Erythroblast (primary cell): ENCODE measurements around the gene RNF167.
"Not testable (repeated sequence)": the region's sequence is repeated elsewhere in the genome, so short reads cannot be mapped to it uniquely, and the experiment has no call there.

Experiments
- DNase-seq, 2 experiments: peaks; one replicate each; lab custom pipeline; 2025; lab: John Stamatoyannopoulos, UW
- GATA1 ChIP-seq: IDR thresholded peaks from 2 replicates; pipeline ENCODE4 v1.6.1; 2011; ENCODE audit warnings: low read depth, mild to moderate bottlenecking, control low read depth, low read length, moderate library complexity
- POLR2A ChIP-seq: IDR thresholded peaks from 2 replicates; pipeline ENCODE4 v1.6.1; 2011; ENCODE audit warnings: mild to moderate bottlenecking, low read length

The RNF167 gene

DNA sequence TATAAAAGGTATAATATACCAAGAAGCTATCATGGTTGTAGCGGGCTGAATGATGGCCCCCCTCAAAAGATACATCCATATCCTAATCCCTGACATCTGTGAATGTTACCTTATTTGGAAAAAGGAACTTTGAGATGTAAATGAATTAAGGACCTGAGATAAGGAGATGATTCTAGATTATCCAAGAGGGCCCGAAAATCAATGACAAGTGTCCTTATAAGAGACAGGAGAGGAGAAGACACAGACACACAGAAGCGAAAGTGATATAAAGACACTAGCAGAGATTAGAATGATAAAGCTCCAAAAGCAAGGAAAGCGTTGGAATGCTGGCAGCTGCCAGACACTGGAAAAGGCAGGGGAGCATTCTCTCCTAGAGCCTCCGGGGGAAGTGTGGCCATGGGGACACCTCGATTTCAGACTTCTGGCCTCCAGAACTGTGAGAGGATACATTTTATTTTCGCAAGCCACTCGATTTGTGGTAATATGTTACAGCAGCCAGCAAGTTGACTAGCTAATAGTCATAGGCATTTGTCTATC is 20.5 kb upstream of the RNF167 start:
- no peak for TF ChIP-seq POLR2A
- no peak for TF ChIP-seq GATA1
- no peak for DNase-seq

- TF ChIP-seq GATA1: no peak
- no peak for TF ChIP-seq POLR2A
- no peak for DNase-seq
Observed at GRCh38 chr17:4920351-4921048, 19.6 kb upstream of the RNF167 start.

DNA sequence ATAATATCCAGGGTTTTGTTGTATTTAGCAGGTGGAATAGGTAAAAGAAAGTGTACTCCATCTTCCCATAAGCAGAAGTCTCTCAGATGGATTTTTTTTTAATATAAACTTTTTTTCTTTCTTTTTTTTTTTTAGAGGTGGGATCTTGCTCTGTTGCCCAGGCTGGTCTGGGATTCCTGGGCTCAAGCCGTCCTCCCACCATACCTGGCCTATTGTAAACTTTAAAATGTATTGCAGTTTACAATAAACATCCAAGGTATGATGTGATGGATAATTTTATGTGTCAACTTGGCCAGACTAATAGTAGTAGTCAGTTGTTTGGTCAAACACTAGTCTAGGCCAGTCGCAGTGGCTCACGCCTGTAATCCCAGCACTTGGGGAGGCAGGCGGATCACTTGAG is 18.7 kb upstream of the RNF167 start:
- no peak for TF ChIP-seq GATA1
- no peak for TF ChIP-seq POLR2A
- DNase-seq: no peak

- DNase-seq: not testable (repeated sequence)
Observed at GRCh38 chr17:4926577-4927335, 13.3 kb upstream of the RNF167 start.

GRCh38 chr17:4928881-4929280 is 11.2 kb upstream of the RNF167 start:
- DNase-seq: no peak

DNA sequence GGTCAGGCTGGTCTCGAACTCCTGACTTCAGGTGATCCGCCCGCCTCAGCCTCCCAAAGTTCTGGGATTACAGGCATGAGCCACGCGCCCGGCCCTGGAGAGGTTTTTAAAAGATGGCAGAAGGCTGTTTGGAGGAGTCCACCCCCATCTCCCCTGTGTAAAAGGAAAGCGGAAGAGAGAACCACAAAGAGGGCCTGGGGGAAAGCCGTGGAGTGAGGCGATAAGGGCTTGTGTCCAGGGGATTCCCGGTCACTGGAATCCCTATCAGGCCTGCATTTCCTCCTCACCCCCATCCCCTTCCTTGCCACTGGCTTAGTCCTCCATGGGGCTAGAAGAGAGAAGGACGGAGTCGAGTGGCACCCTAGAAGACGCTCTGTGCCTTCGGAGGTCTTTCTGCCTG is 8.1 kb upstream of the RNF167 start, which contains the start of gene GP1BA:
GP1BA (plus strand) TSS at position 315 of the 400 bp plus-strand sequence. CDS start 328 bp downstream, outside the sequence.
- DNase-seq: no peak
- TF ChIP-seq POLR2A (no peak), GATA1 (no peak)

More at GRCh38 chr17:4928881-4929280, 11.2 kb upstream of the RNF167 start:
- TF ChIP-seq POLR2A (no peak), GATA1 (no peak)

- TF ChIP-seq GATA1 (no peak), POLR2A (no peak)
- no peak for DNase-seq
Observed at GRCh38 chr17:4932756-4933155, 7.3 kb upstream of the RNF167 start.

GRCh38 chr17:4933646-4934045 is 6.4 kb upstream of the RNF167 start:
- TF ChIP-seq GATA1: no peak
- DNase-seq: no peak

- TF ChIP-seq POLR2A (peak; percentile 42), GATA1 (no peak)
- DNase-seq: no peak
Observed at GRCh38 chr17:4934173-4934979, 5.7 kb upstream of the RNF167 start.

- no peak for TF ChIP-seq POLR2A
- no peak for TF ChIP-seq GATA1
- no peak for DNase-seq
Observed at GRCh38 chr17:4935650-4936049, 4.4 kb upstream of the RNF167 start.

- TF ChIP-seq GATA1 (no peak), POLR2A (no peak)
- no peak for DNase-seq
Observed at GRCh38 chr17:4936436-4936835, 3.6 kb upstream of the RNF167 start.

- TF ChIP-seq POLR2A (no peak), GATA1 (no peak)
- no peak for DNase-seq
Observed at GRCh38 chr17:4937553-4937952, 2.5 kb upstream of the RNF167 start.

GRCh38 chr17:4938069-4938491 is 2.0 kb upstream of the RNF167 start:
- TF ChIP-seq GATA1 (no peak), POLR2A (no peak)
- no peak for DNase-seq
